Spleen (tissue), 7 donors: ENCODE measurements around the gene SLC39A11.

ENCODE experiments used
- CTCF ChIP-seq, 11 experiments: fragments of 200-600 bp in 7 of 11; fragments of 450-650 bp in 4 of 11; sonication (generic) in 4 of 11; IDR thresholded peaks in 8 of 11; conservative IDR thresholded peaks in 3 of 11; 1 replicate in 7 of 11; 2 replicates in 4 of 11; pipeline versions ENCODE4 v1.4.0 to v1.8.0; 2016 to 2021; ENCODE audit warnings: antibody characterized with exemption in 11 of 11, inconsistent platforms in 4 of 11, mild to moderate bottlenecking in 1 of 11
- POLR2A ChIP-seq, 3 donors: fragments of 450-650 bp; IDR thresholded peaks; one replicate each; pipeline ENCODE4 v1.5.1; 2017; ENCODE audit warnings: antibody characterized with exemption in 3 of 3, mild to moderate bottlenecking in 1 of 3
- POLR2AphosphoS5 ChIP-seq, 3 donors: sonication (generic); formaldehyde crosslinking; IDR thresholded peaks; one replicate each; pipeline ENCODE4 v1.5.1; 2017; ENCODE audit warnings: antibody characterized with exemption in 3 of 3
- donor health status: DM: no; HTN: no; CAD: no; lungs with moderate emphysema.
- donor health status: DM: no; HTN: no; CAD: no.
- donor health status: DM: no; HTN: no; CAD: no.

- no peak for TF ChIP-seq CTCF (IDR thresholded peaks at IDR 0.05 in 8 of 11, conservative IDR thresholded peaks at IDR 0.05 in 3 of 11)
- no peak for TF ChIP-seq POLR2AphosphoS5 (IDR thresholded peaks at IDR 0.05)
- TF ChIP-seq POLR2A (IDR thresholded peaks at IDR 0.05), result no peak
These were observed 320.8 kb downstream of the SLC39A11 start for GRCh38 chr17:72771734-72772133.
